ENCODE results near the gene SAE1. TPM values are rescaled to one million over a fixed set of nuclear protein-coding genes. Genes with fewer than 3 reads are reported as not detected.

SAE1 gene
- polyA plus RNA-seq, 3 donors = 28.3 to 54.2 (median 46.5) TPM

GRCh38 chr19:47130120-47130588 lies 481 bp upstream of the SAE1 start:
- Histone ChIP-seq H3K4me2 (replicated peaks; ENCODE audit: extremely low read depth, low read length, poor library complexity, severe bottlenecking) (peak overlapping the region; percentile 99), H3K4me1 (ENCODE audit: control insufficient read depth in 1 of 2, insufficient read depth in 2 of 2, low read length in 2 of 2) (peaks cover 14 to 23% of the 10 kb centered on the region in 2 donors), H4K20me1 (ENCODE audit: insufficient read depth, low read length) (peaks cover 18% of the 10 kb centered on the region), H3K9me3 (replicated peaks in 1 of 2; ENCODE audit: control insufficient read depth in 1 of 2, insufficient read depth in 1 of 2, low read length in 2 of 2) (no peaks in the 10 kb centered on the region), H2AFZ (ENCODE audit: insufficient read depth, low read depth, low read length, poor library complexity, severe bottlenecking) (no peak overlapping the region), H3K27ac (ENCODE audit: low read depth in 1 of 2, low read length in 2 of 2) (peak overlapping the region in 1 of 2 donors; percentile 91), H3K36me3 (replicated peaks in 1 of 2; ENCODE audit: control insufficient read depth in 1 of 2, insufficient read depth in 2 of 2, low read length in 2 of 2) (no peaks in the 10 kb centered on the region), H3K79me2 (ENCODE audit: insufficient read depth, low read length) (peaks cover 45% of the 10 kb centered on the region), H3K27me3 (ENCODE audit: control insufficient read depth in 2 of 2, insufficient read depth in 2 of 2, low read length in 2 of 2) (no peaks in the 10 kb centered on the region), H3K4me3 (replicated peaks in 1 of 3; ENCODE audit: low read depth in 2 of 3, low read length in 3 of 3) (peak overlapping the region in 1 of 3 experiments; percentile 98), H3K9ac (ENCODE audit: insufficient read depth, low read length, poor library complexity, severe bottlenecking) (no peak overlapping the region)
- Mint-ChIP-seq H3K9me3 (peaks cover 0 to 4% (median 0%) of the 10 kb centered on the region in 7 donors), H3K27ac (peak overlapping the region in 4 of 7 donors; percentile 92 to 93 (median 93)), H3K27me3 (ENCODE audit: low read depth in 3 of 3) (peaks cover 0 to 2% (median 1%) of the 10 kb centered on the region in 3 donors), H3K4me1 (peaks cover 33% of the 10 kb centered on the region), H3K36me3 (peaks cover 11 to 19% of the 10 kb centered on the region in 2 donors), H3K4me3 (peak overlapping the region; percentile 98 to 99)
- 100% methylated on average over 1 of the region's 8 CpGs for WGBS (ENCODE audit: insufficient coverage)
- TF ChIP-seq CTCF (IDR thresholded peaks at IDR 0.05) = no peak
- no peak for DNase-seq
- intact Hi-C loops (cut with micrococcal nuclease) = no loop called here

GRCh38 chr19:47132194-47132852 lies 1.7 kb downstream of the SAE1 start:
- no peak for TF ChIP-seq CTCF (IDR thresholded peaks at IDR 0.05)
- whole genome bisulfite sequencing (ENCODE audit: insufficient coverage) = no CpG with 5 or more reads among the region's 7 CpGs
- intact Hi-C loops (cut with micrococcal nuclease) = no loop called here
- H3K79me2 ChIP-seq (ENCODE audit: insufficient read depth, low read length) = peaks cover 67% of the 10 kb centered on the region
- H3K4me3 ChIP-seq (replicated peaks in 1 of 3; ENCODE audit: low read depth in 2 of 3, low read length in 3 of 3) = no peak overlapping the region
- H3K27me3 ChIP-seq (ENCODE audit: control insufficient read depth in 2 of 2, insufficient read depth in 2 of 2, low read length in 2 of 2) = no peaks in the 10 kb centered on the region
- H3K9me3 ChIP-seq (replicated peaks in 1 of 2; ENCODE audit: control insufficient read depth in 1 of 2, insufficient read depth in 1 of 2, low read length in 2 of 2) = no peaks in the 10 kb centered on the region
- Mint-ChIP-seq H3K36me3 (peaks cover 13 to 27% of the 10 kb centered on the region in 2 donors), H3K27me3 (ENCODE audit: low read depth in 3 of 3) (peaks cover 0 to 1% (median 0%) of the 10 kb centered on the region in 3 donors), H3K27ac (peak overlapping the region in 2 of 7 donors; percentile 37 to 57), H3K4me1 (peaks cover 33% of the 10 kb centered on the region), H3K4me3 (no peak overlapping the region), H3K9me3 (peaks cover 0 to 4% (median 0%) of the 10 kb centered on the region in 7 donors)
- H3K4me1 ChIP-seq (ENCODE audit: control insufficient read depth in 1 of 2, insufficient read depth in 2 of 2, low read length in 2 of 2) = peaks cover 14 to 23% of the 10 kb centered on the region in 2 donors
- no peak overlapping the region for H3K27ac ChIP-seq (ENCODE audit: low read depth in 1 of 2, low read length in 2 of 2)
- no peak overlapping the region for H2AFZ ChIP-seq (ENCODE audit: insufficient read depth, low read depth, low read length, poor library complexity, severe bottlenecking)
- H3K36me3 ChIP-seq (replicated peaks in 1 of 2; ENCODE audit: control insufficient read depth in 1 of 2, insufficient read depth in 2 of 2, low read length in 2 of 2) = peaks cover 0 to 4% of the 10 kb centered on the region in 2 donors
- H3K9ac ChIP-seq (ENCODE audit: insufficient read depth, low read length, poor library complexity, severe bottlenecking) = no peak overlapping the region
- H4K20me1 ChIP-seq (ENCODE audit: insufficient read depth, low read length) = peaks cover 34% of the 10 kb centered on the region
- H3K4me2 ChIP-seq (replicated peaks; ENCODE audit: extremely low read depth, low read length, poor library complexity, severe bottlenecking) = no peak overlapping the region
- DNase-seq = no peak
